ENCODE data around the gene PTPRM.

Gene PTPRM

GRCh38 chr18:7565677-7566076 lies 1.4 kb upstream of the PTPRM start:
- Histone ChIP-seq H3K27me3 (ENCODE audit: control insufficient read depth in 2 of 2, insufficient read depth in 2 of 2, low read length in 2 of 2) (peaks cover 12 to 15% of the 10 kb centered on the region in 2 donors), H3K36me3 (ENCODE audit: control insufficient read depth in 2 of 2, insufficient read depth in 2 of 2, low read length in 2 of 2) (no peaks in the 10 kb centered on the region)

GRCh38 chr18:7566244-7566566 lies 911 bp upstream of the PTPRM start:
- H3K9ac ChIP-seq (ENCODE audit: low read depth in 1 of 2, low read length in 2 of 2), result peak overlapping the region; percentile 68 to 73
- H3K4me1 ChIP-seq (ENCODE audit: control insufficient read depth in 2 of 2, insufficient read depth in 2 of 2, low read length in 2 of 2), result peaks cover 0 to 6% of the 10 kb centered on the region in 2 donors
- H3K4me3 ChIP-seq (ENCODE audit: low read length in 2 of 2), result peak overlapping the region; percentile 64 to 78
- no peaks in the 10 kb centered on the region for H3K9me3 ChIP-seq (ENCODE audit: control insufficient read depth in 2 of 2, low read length in 2 of 2)
- H3K27ac ChIP-seq (ENCODE audit: low read depth in 2 of 2, low read length in 2 of 2), result peak overlapping the region; percentile 75 to 80
- H3K36me3 ChIP-seq (ENCODE audit: control insufficient read depth in 2 of 2, insufficient read depth in 2 of 2, low read length in 2 of 2), result no peaks in the 10 kb centered on the region
- H3K27me3 ChIP-seq (ENCODE audit: control insufficient read depth in 2 of 2, insufficient read depth in 2 of 2, low read length in 2 of 2), result peaks cover 12 to 15% of the 10 kb centered on the region in 2 donors

More at GRCh38 chr18:7565677-7566076, 1.4 kb upstream of the PTPRM start:
- Histone ChIP-seq H3K9me3 (ENCODE audit: control insufficient read depth in 2 of 2, low read length in 2 of 2) (no peaks in the 10 kb centered on the region), H3K4me3 (ENCODE audit: low read length in 2 of 2) (no peak overlapping the region), H3K4me1 (ENCODE audit: control insufficient read depth in 2 of 2, insufficient read depth in 2 of 2, low read length in 2 of 2) (peaks cover 0 to 6% of the 10 kb centered on the region in 2 donors), H3K27ac (ENCODE audit: low read depth in 2 of 2, low read length in 2 of 2) (no peak overlapping the region), H3K9ac (ENCODE audit: low read depth in 1 of 2, low read length in 2 of 2) (peak overlapping the region in 1 of 2 donors; percentile 1)

- H3K4me3 ChIP-seq (ENCODE audit: low read length in 2 of 2), result peak overlapping the region; percentile 62 to 64
- no peaks in the 10 kb centered on the region for H3K36me3 ChIP-seq (ENCODE audit: control insufficient read depth in 2 of 2, insufficient read depth in 2 of 2, low read length in 2 of 2)
Observed at GRCh38 chr18:7567474-7568425, 634 bp downstream of the PTPRM start.

GRCh38 chr18:7568426-7568825 lies 1.3 kb downstream of the PTPRM start:
- Histone ChIP-seq H3K9ac (ENCODE audit: low read depth in 1 of 2, low read length in 2 of 2) (peak overlapping the region in 1 of 2 donors; percentile 64), H3K4me1 (ENCODE audit: control insufficient read depth in 2 of 2, insufficient read depth in 2 of 2, low read length in 2 of 2) (peaks cover 0 to 8% of the 10 kb centered on the region in 2 donors), H3K27ac (ENCODE audit: low read depth in 2 of 2, low read length in 2 of 2) (peak overlapping the region; percentile 11 to 70), H3K9me3 (ENCODE audit: control insufficient read depth in 2 of 2, low read length in 2 of 2) (no peaks in the 10 kb centered on the region), H3K27me3 (ENCODE audit: control insufficient read depth in 2 of 2, insufficient read depth in 2 of 2, low read length in 2 of 2) (peaks cover 12 to 15% of the 10 kb centered on the region in 2 donors), H3K4me3 (ENCODE audit: low read length in 2 of 2) (peak overlapping the region; percentile 62 to 64), H3K36me3 (ENCODE audit: control insufficient read depth in 2 of 2, insufficient read depth in 2 of 2, low read length in 2 of 2) (no peaks in the 10 kb centered on the region)

More at GRCh38 chr18:7567474-7568425, 634 bp downstream of the PTPRM start:
- Histone ChIP-seq H3K27ac (ENCODE audit: low read depth in 2 of 2, low read length in 2 of 2) (peak overlapping the region; percentile 70 to 71), H3K9me3 (ENCODE audit: control insufficient read depth in 2 of 2, low read length in 2 of 2) (no peaks in the 10 kb centered on the region), H3K4me1 (ENCODE audit: control insufficient read depth in 2 of 2, insufficient read depth in 2 of 2, low read length in 2 of 2) (peaks cover 0 to 6% of the 10 kb centered on the region in 2 donors), H3K9ac (ENCODE audit: low read depth in 1 of 2, low read length in 2 of 2) (peak overlapping the region; percentile 41 to 64), H3K27me3 (ENCODE audit: control insufficient read depth in 2 of 2, insufficient read depth in 2 of 2, low read length in 2 of 2) (peaks cover 12 to 15% of the 10 kb centered on the region in 2 donors)

- Histone ChIP-seq H3K27me3 (ENCODE audit: control insufficient read depth in 2 of 2, insufficient read depth in 2 of 2, low read length in 2 of 2) (peaks cover 4 to 6% of the 10 kb centered on the region in 2 donors), H3K27ac (ENCODE audit: low read depth in 2 of 2, low read length in 2 of 2) (no peak overlapping the region), H3K4me1 (ENCODE audit: control insufficient read depth in 2 of 2, insufficient read depth in 2 of 2, low read length in 2 of 2) (peaks cover 0 to 2% of the 10 kb centered on the region in 2 donors), H3K4me3 (ENCODE audit: low read length in 2 of 2) (no peak overlapping the region), H3K9me3 (ENCODE audit: control insufficient read depth in 2 of 2, low read length in 2 of 2) (no peaks in the 10 kb centered on the region), H3K36me3 (ENCODE audit: control insufficient read depth in 2 of 2, insufficient read depth in 2 of 2, low read length in 2 of 2) (no peaks in the 10 kb centered on the region), H3K9ac (ENCODE audit: low read depth in 1 of 2, low read length in 2 of 2) (no peak overlapping the region)
Observed at GRCh38 chr18:7571626-7572025, 4.5 kb downstream of the PTPRM start.

- Histone ChIP-seq H3K4me3 (ENCODE audit: low read length in 2 of 2) (no peak overlapping the region), H3K9ac (ENCODE audit: low read depth in 1 of 2, low read length in 2 of 2) (no peak overlapping the region), H3K36me3 (ENCODE audit: control insufficient read depth in 2 of 2, insufficient read depth in 2 of 2, low read length in 2 of 2) (no peaks in the 10 kb centered on the region), H3K27ac (ENCODE audit: low read depth in 2 of 2, low read length in 2 of 2) (no peak overlapping the region), H3K4me1 (ENCODE audit: control insufficient read depth in 2 of 2, insufficient read depth in 2 of 2, low read length in 2 of 2) (peaks cover 0 to 2% of the 10 kb centered on the region in 2 donors), H3K9me3 (ENCODE audit: control insufficient read depth in 2 of 2, low read length in 2 of 2) (no peaks in the 10 kb centered on the region), H3K27me3 (ENCODE audit: control insufficient read depth in 2 of 2, insufficient read depth in 2 of 2, low read length in 2 of 2) (peaks cover 4 to 6% of the 10 kb centered on the region in 2 donors)
Observed at GRCh38 chr18:7572822-7573221, 5.7 kb downstream of the PTPRM start.

- Histone ChIP-seq H3K9ac (ENCODE audit: low read depth in 1 of 2, low read length in 2 of 2) (no peak overlapping the region), H3K9me3 (ENCODE audit: control insufficient read depth in 2 of 2, low read length in 2 of 2) (no peaks in the 10 kb centered on the region), H3K27me3 (ENCODE audit: control insufficient read depth in 2 of 2, insufficient read depth in 2 of 2, low read length in 2 of 2) (no peaks in the 10 kb centered on the region), H3K4me1 (ENCODE audit: control insufficient read depth in 2 of 2, insufficient read depth in 2 of 2, low read length in 2 of 2) (peaks cover 0 to 2% of the 10 kb centered on the region in 2 donors), H3K36me3 (ENCODE audit: control insufficient read depth in 2 of 2, insufficient read depth in 2 of 2, low read length in 2 of 2) (no peaks in the 10 kb centered on the region), H3K4me3 (ENCODE audit: low read length in 2 of 2) (no peak overlapping the region), H3K27ac (ENCODE audit: low read depth in 2 of 2, low read length in 2 of 2) (no peak overlapping the region)
Observed at GRCh38 chr18:7575465-7576028, 8.4 kb downstream of the PTPRM start.

GRCh38 chr18:7576077-7576476 lies 9.0 kb downstream of the PTPRM start:
- no peak overlapping the region for H3K27ac ChIP-seq (ENCODE audit: low read depth in 2 of 2, low read length in 2 of 2)

GRCh38 chr18:7576685-7577084 lies 9.6 kb downstream of the PTPRM start:
- H3K36me3 ChIP-seq (ENCODE audit: control insufficient read depth in 2 of 2, insufficient read depth in 2 of 2, low read length in 2 of 2), result no peaks in the 10 kb centered on the region
- no peaks in the 10 kb centered on the region for H3K27me3 ChIP-seq (ENCODE audit: control insufficient read depth in 2 of 2, insufficient read depth in 2 of 2, low read length in 2 of 2)
- H3K9me3 ChIP-seq (ENCODE audit: control insufficient read depth in 2 of 2, low read length in 2 of 2), result no peaks in the 10 kb centered on the region
- peaks cover 0 to 2% of the 10 kb centered on the region in 2 donors for H3K4me1 ChIP-seq (ENCODE audit: control insufficient read depth in 2 of 2, insufficient read depth in 2 of 2, low read length in 2 of 2)
- H3K9ac ChIP-seq (ENCODE audit: low read depth in 1 of 2, low read length in 2 of 2), result no peak overlapping the region
- H3K4me3 ChIP-seq (ENCODE audit: low read length in 2 of 2), result no peak overlapping the region
- H3K27ac ChIP-seq (ENCODE audit: low read depth in 2 of 2, low read length in 2 of 2), result no peak overlapping the region

More at GRCh38 chr18:7576077-7576476, 9.0 kb downstream of the PTPRM start:
- Histone ChIP-seq H3K9me3 (ENCODE audit: control insufficient read depth in 2 of 2, low read length in 2 of 2) (no peaks in the 10 kb centered on the region), H3K4me1 (ENCODE audit: control insufficient read depth in 2 of 2, insufficient read depth in 2 of 2, low read length in 2 of 2) (peaks cover 0 to 2% of the 10 kb centered on the region in 2 donors), H3K9ac (ENCODE audit: low read depth in 1 of 2, low read length in 2 of 2) (no peak overlapping the region), H3K27me3 (ENCODE audit: control insufficient read depth in 2 of 2, insufficient read depth in 2 of 2, low read length in 2 of 2) (no peaks in the 10 kb centered on the region), H3K36me3 (ENCODE audit: control insufficient read depth in 2 of 2, insufficient read depth in 2 of 2, low read length in 2 of 2) (no peaks in the 10 kb centered on the region), H3K4me3 (ENCODE audit: low read length in 2 of 2) (no peak overlapping the region)

GRCh38 chr18:7577706-7578105 lies 10.6 kb downstream of the PTPRM start:
- Histone ChIP-seq H3K36me3 (ENCODE audit: control insufficient read depth in 2 of 2, insufficient read depth in 2 of 2, low read length in 2 of 2) (no peaks in the 10 kb centered on the region), H3K4me3 (ENCODE audit: low read length in 2 of 2) (no peak overlapping the region), H3K4me1 (ENCODE audit: control insufficient read depth in 2 of 2, insufficient read depth in 2 of 2, low read length in 2 of 2) (peaks cover 0 to 2% of the 10 kb centered on the region in 2 donors), H3K9ac (ENCODE audit: low read depth in 1 of 2, low read length in 2 of 2) (no peak overlapping the region), H3K27me3 (ENCODE audit: control insufficient read depth in 2 of 2, insufficient read depth in 2 of 2, low read length in 2 of 2) (no peaks in the 10 kb centered on the region), H3K27ac (ENCODE audit: low read depth in 2 of 2, low read length in 2 of 2) (no peak overlapping the region), H3K9me3 (ENCODE audit: control insufficient read depth in 2 of 2, low read length in 2 of 2) (no peaks in the 10 kb centered on the region)
